BJ (cell line): ENCODE measurements around the gene SLC8A1. TPM values are rescaled to one million over a fixed set of nuclear protein-coding genes. Genes with fewer than 3 reads are reported as not detected.

ENCODE experiments used
- CTCF ChIA-PET: fragments of 350-600 bp; formaldehyde crosslinking; extraction: SDS; loops from one replicate; lab custom pipeline; 2021; ENCODE audit warnings: antibody characterized with exemption, inconsistent platforms; lab: Yijun Ruan, JAX
- POLR2A ChIA-PET: fragments of 300-600 bp; sonication (Branson Sonifier 250); formaldehyde crosslinking; extraction: SDS; loops from one replicate; lab custom pipeline; 2021; ENCODE audit warnings: antibody characterized with exemption; lab: Charles Lee
- DNase-seq: peaks from one replicate; pipeline ENCODE4 v3.0.0-alpha.2; 2011; ENCODE audit warnings: low read depth
- H3K27me3 ChIP-seq: 2 replicates; pipeline ENCODE4 v1.6.0; 2011; ENCODE audit warnings: low read length; ENCODE audit not compliant: control insufficient read depth, insufficient read depth
- H3K36me3 ChIP-seq: 2 replicates; pipeline ENCODE4 v1.5.1; 2011; ENCODE audit warnings: low read length; ENCODE audit not compliant: control insufficient read depth, insufficient read depth
- H3K4me3 ChIP-seq: 2 replicates; pipeline ENCODE4 v1.5.1; 2011; ENCODE audit warnings: low read depth, mild to moderate bottlenecking, control low read depth, low read length
- polyA plus RNA-seq: library from polyadenylated mRNA; depleted of rRNA; stranded (reverse); fragments of >200 nt; gene quantifications from 2 replicates; pipeline ENCODE4 v1.2.3, GENCODE V29; 2011
- TF ChIP-seq, protein P1 (sequence below): IDR thresholded peaks from 2 replicates; pipeline ENCODE4 v1.5.1; 2011; ENCODE audit warnings: low read depth, mild to moderate bottlenecking, control low read depth, inconsistent platforms, low read length, moderate library complexity; ENCODE audit not compliant: insufficient read depth

Gene SLC8A1
- polyA plus RNA-seq, 1 experiment: 18.5 TPM

- POLR2A ChIA-PET: interaction anchor here (0.5 to 0.6 kb wide), 3 partner anchors 12 to 152 kb away, joined by 3 to 8 read pairs (median 3); no protein-coding TSS in a partner anchor
- no peak for DNase-seq
- H3K36me3 ChIP-seq: 0 out of 2 replicates have a peak, but pooled peaks cover 2% of the 10 kb centered on the region
- no peak overlapping the region for H3K4me3 ChIP-seq
- TF ChIP-seq, protein P1, sequence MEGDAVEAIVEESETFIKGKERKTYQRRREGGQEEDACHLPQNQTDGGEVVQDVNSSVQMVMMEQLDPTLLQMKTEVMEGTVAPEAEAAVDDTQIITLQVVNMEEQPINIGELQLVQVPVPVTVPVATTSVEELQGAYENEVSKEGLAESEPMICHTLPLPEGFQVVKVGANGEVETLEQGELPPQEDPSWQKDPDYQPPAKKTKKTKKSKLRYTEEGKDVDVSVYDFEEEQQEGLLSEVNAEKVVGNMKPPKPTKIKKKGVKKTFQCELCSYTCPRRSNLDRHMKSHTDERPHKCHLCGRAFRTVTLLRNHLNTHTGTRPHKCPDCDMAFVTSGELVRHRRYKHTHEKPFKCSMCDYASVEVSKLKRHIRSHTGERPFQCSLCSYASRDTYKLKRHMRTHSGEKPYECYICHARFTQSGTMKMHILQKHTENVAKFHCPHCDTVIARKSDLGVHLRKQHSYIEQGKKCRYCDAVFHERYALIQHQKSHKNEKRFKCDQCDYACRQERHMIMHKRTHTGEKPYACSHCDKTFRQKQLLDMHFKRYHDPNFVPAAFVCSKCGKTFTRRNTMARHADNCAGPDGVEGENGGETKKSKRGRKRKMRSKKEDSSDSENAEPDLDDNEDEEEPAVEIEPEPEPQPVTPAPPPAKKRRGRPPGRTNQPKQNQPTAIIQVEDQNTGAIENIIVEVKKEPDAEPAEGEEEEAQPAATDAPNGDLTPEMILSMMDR: no peak
- no peaks in the 10 kb centered on the region for H3K27me3 ChIP-seq
- CTCF ChIA-PET: interaction anchor here (0.8 to 1.5 kb wide), 4 partner anchors 17 to 150 kb away, joined by 3 to 4 read pairs (median 3); no protein-coding TSS in a partner anchor
Observed at GRCh38 chr2:40430776-40431599, 20.9 kb downstream of the SLC8A1 start.

- no peak for DNase-seq
- CTCF ChIA-PET: interaction anchor here (0.8 to 1.2 kb wide), 2 partner anchors 10 to 184 kb away, joined by 3 read pairs; no protein-coding TSS in a partner anchor
- TF ChIP-seq, protein P1: no peak
- Histone ChIP-seq H3K4me3 (no peak overlapping the region), H3K36me3 (0 out of 2 replicates have a peak, but pooled peaks cover 2% of the 10 kb centered on the region), H3K27me3 (no peaks in the 10 kb centered on the region)
- POLR2A ChIA-PET: no interaction called here
Observed at GRCh38 chr2:40428439-40428838, 23.5 kb downstream of the SLC8A1 start.

DNA sequence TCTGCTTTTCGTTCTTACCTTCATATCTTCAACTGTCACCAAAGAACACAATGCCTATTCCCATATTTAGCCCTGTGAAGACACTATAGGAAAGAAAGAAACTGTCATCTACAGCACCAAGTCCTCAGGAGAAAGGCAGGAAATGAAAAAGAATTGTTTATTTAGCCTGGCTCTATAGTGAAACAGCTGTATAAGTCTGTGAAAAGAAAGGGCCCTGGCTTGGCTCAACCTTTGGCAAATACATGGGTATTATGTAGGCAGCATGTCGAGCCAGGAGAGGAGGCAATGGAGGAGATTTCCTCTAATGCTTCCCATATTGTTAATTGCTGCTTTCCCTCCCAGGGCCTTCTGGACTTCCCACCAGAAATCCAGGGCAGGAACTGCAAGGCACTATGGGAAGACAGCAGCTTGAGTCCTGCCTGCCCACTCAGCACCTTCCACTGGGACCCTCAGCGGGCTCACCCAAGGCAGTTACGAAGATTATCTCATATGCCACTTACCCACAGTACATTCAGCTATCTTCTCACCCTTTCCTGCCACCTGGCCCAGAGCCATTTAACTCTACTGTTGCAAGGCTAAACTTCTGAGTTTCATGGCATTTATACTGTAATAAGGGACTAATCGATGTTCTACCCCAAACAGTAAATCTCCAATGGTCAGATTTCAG lies 30.1 kb downstream of the SLC8A1 start:
- H3K27me3 ChIP-seq: no peaks in the 10 kb centered on the region
- CTCF ChIA-PET: interaction anchor here (1.7 kb wide), 1 partner anchor 17 kb away, joined by 4 read pairs; no protein-coding TSS in a partner anchor
- no peak overlapping the region for H3K4me3 ChIP-seq
- POLR2A ChIA-PET: no interaction called here
- no peak for DNase-seq
- H3K36me3 ChIP-seq: no peaks in the 10 kb centered on the region
- TF ChIP-seq, protein P1: no peak

DNA sequence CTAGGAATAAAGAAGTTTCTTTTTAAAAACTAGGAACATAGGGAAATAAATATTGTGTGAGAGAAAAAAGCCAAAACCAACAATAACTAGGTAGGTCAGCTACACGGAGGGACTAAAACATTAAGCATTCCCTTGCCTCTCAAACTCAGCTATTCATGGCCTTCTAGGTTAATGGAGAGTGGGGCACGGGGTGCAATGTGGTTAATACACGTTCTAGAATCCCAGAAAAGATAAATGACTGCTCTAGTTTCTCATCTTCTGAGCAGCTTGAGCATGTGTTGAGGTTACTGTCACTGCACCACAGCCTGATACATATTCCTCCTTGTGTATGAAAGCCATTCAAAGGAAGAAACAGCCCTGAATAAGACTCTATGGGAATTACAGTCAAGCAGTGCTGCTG lies 31.4 kb downstream of the SLC8A1 start:
- Histone ChIP-seq H3K4me3 (no peak overlapping the region), H3K36me3 (no peaks in the 10 kb centered on the region), H3K27me3 (no peaks in the 10 kb centered on the region)
- ChIA-PET POLR2A (no interaction called here), CTCF (interaction anchor here (1.7 kb wide), 1 partner anchor 19 kb away, joined by 4 read pairs; no protein-coding TSS in a partner anchor)
- TF ChIP-seq, protein P1: no peak
- DNase-seq: no peak

GRCh38 chr2:40419364-40419762 lies 32.5 kb downstream of the SLC8A1 start:
- ChIA-PET CTCF (interaction anchor here (0.8 to 0.9 kb wide), 2 partner anchors 29 to 92 kb away, joined by 3 read pairs; no protein-coding TSS in a partner anchor), POLR2A (no interaction called here)
- Histone ChIP-seq H3K27me3 (no peaks in the 10 kb centered on the region), H3K4me3 (no peak overlapping the region), H3K36me3 (no peaks in the 10 kb centered on the region)
- TF ChIP-seq, protein P1: no peak
- DNase-seq: no peak
